ENCODE data around the gene CIAO3.

CIAO3 gene

DNA sequence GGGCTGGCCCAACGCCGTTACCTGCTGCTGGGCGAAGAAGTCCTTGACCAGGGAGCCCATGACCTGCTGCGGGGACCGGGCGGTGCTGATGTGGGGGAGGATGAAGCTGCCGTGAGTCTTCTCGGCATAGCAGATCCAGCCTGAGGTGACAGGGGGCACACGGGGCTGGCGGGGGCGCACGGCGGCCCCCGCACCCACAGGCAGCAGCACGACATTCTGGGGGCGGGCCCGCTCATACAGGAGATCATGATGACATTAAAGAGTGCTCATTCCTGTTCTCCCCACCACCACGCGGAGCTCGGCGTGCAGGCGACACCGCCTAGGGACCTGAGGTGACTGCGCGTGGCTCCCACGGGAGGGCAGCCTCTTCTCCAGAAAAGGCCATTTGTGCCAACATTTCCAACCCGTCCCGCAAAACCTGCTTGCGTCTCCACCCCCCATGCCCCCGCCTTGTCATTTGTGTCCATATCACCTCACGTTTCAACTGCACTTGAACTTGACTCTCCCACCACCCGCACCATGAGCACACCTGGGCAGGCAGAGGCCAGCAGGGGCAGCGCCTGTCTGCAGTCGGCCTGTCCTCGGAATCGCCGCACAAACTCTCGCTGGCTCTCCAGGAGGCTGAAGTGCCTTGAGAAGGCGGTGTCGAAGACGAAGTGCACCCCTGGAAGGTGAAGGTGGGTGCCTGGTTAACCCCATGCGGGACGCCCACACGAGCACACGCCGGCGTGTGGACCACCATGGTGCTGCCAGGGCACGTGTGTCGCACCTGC lies 6.4 kb downstream of the CIAO3 start:
- no peak for DNase-seq

DNA sequence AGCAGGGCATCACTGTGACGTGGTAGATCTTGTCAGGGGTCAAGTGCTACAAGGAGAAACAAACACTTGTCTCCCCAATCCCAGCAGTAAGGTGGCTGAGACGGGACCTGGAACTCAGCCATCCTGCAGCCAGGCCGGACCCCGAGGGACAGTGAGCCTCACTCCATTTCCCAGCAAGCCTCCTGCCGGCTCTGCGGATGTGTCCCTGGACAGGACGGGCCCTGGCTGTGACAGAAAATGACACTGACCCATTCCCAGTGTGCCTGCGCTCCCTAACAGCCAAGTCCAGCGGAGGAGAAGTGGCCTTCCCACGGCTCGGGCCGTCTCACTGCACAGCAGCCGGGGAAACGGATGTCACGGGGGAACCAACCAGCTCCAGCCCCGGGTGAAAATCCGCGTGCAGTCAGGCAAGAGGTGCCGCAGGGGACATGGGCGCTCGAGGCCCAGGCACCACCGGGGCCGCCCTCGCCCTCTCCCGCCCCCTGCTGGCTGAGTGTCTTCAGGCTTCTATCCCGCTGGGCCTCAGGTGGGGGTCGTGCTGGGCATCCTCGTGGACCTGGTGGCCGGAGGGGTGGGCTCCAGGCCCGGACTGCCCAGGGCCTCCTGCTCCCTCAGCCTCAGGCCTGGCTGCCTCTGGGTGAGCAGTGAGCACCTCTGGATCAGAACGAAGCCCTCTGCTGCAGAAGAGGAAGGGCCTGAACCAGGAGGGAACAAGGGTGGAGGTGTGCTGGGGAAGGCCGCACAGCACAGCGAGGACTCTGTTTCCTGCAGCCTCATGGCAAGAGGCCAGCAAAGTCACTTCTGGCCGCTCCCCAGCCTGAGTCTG lies 7.2 kb downstream of the CIAO3 start:
- DNase-seq, result no peak

DNA sequence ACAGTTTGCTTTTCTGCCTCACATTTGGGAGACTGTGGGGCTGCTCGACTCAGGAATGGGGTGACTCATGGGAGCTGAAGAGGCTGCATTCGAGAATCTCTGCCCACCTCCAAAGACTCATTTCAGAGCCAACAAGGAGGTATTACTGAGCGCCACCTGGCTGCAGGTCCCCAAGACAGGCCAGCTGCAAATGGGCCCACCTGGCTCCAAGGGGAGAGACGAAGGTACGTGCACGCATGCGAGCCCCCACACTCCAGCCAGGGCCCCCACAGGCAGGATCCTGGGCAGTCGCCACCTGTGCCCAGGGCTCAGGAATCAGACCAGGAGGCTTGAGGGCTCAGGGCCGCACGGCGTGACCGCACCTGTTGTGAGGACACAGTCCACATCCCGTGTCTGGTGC lies 7.9 kb downstream of the CIAO3 start:
- no peak for DNase-seq

- DNase-seq, result no peak
Observed at GRCh38 chr16:732332-732731, 8.5 kb downstream of the CIAO3 start.

DNA sequence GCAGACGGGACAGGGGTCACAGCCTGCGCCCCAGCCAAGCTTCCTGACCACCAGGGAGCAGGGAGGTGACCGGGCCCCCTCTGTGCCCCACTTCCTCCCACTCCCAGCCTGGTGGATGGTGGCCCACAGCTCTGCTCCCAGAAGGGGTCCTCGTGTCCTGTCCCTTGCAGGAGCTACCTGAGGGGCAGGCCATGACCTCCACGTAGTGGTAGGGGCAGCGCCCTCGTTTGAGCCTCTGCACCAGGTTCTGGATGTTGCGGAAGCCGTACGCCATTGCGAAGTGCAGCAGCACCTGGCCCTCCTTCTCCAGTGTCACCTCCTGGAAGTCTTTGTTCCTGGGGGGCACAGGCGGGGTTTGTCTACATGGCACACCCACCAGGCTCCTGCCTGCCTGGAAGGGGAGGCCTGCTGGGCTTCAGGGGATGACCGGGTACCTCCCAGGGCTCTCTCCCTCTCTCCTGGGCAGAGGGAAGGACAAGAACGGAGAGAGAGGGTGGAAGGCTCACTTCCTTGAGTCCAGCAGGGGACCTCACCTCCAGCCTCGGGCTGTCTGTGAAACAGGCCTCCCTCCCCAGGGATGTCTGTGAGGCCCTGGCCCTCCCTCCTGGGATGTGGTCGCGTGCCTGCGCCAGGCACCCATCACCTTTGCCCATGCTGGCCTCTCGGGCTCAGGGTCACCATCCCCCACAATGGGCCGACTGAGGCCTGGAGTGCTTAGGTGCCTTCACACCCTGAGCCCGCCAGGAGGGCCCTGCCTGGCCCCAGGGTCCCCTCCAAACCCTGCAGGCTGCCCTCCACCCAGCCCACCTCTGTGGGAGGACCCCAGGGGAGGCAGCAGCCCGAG lies 9.9 kb downstream of the CIAO3 start:
- no peak for DNase-seq

GRCh38 chr16:729768-730665 lies 10.8 kb downstream of the CIAO3 start:
- no peak for DNase-seq

GRCh38 chr16:728890-729744 lies 11.7 kb downstream of the CIAO3 start:
- no peak for DNase-seq

GRCh38 chr16:728131-728889 lies 12.5 kb downstream of the CIAO3 start:
- DNase-seq, result peak; percentile 56 to 78

DNA sequence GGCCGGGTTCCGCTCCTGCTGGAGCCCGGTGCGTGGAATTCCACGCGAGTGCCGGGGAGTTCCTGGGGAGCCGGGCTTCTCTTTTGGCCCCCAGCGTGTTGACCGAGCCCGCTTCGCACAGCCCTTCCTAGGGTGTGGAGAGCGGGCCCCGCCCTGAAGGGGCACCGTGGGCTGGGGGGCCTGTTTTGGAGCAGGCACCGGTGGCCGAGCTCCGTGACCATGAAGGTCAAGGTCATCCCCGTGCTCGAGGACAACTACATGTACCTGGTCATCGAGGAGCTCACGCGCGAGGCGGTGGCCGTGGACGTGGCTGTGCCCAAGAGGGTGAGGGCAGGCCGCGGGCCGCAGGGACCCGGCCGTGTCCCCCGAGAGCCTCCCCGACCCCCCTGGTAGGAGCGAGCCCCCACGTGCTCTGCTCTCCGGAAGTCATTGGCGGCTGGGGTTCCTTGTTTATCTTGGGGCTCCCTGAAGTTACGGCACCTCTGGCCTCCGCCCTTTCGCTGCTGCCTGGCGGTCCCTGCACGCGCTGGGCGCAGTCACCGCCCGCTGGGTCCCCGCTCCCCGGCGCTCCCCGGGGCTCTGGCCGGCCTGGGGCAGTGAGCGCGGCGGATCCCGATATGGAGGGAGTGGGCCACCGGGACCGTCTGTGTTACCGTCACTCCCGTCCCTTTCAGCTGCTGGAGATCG lies 13.4 kb downstream of the CIAO3 start:
- DNase-seq, result no peak

- peak; percentile 42 to 76 for DNase-seq
Observed at GRCh38 chr16:726438-727290, 14.1 kb downstream of the CIAO3 start, which contains the start of the genes CCDC78 and HAGHL. Gene CCDC78, minus strand, starts transcription at chr16:726443. Its CDS starts 76 bp downstream, at chr16:726367. Gene HAGHL, plus strand, starts transcription at chr16:727106. Its CDS starts 404 bp downstream, at chr16:727510.

DNA sequence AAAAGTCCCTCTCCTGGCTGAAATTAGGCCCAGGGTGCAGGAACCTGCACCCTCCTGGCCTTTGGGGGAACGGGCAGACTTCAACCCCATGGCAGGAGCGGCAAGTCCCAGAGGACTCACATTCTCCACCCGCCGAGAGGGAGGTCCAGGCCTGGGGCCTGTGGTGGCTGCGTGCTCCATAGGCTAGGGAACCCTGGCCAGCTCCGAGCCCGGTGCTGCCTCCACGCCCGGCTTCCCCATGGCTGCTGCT lies 14.7 kb downstream of the CIAO3 start:
- no peak for DNase-seq

GRCh38 chr16:725463-726187 lies 15.2 kb downstream of the CIAO3 start:
- no peak for DNase-seq

GRCh38 chr16:725041-725376 lies 15.8 kb downstream of the CIAO3 start:
- no peak for DNase-seq

GRCh38 chr16:724188-725040 lies 16.4 kb downstream of the CIAO3 start:
- no peak for DNase-seq

- DNase-seq, result no peak
Observed at GRCh38 chr16:723695-724094, 17.1 kb downstream of the CIAO3 start.

DNA sequence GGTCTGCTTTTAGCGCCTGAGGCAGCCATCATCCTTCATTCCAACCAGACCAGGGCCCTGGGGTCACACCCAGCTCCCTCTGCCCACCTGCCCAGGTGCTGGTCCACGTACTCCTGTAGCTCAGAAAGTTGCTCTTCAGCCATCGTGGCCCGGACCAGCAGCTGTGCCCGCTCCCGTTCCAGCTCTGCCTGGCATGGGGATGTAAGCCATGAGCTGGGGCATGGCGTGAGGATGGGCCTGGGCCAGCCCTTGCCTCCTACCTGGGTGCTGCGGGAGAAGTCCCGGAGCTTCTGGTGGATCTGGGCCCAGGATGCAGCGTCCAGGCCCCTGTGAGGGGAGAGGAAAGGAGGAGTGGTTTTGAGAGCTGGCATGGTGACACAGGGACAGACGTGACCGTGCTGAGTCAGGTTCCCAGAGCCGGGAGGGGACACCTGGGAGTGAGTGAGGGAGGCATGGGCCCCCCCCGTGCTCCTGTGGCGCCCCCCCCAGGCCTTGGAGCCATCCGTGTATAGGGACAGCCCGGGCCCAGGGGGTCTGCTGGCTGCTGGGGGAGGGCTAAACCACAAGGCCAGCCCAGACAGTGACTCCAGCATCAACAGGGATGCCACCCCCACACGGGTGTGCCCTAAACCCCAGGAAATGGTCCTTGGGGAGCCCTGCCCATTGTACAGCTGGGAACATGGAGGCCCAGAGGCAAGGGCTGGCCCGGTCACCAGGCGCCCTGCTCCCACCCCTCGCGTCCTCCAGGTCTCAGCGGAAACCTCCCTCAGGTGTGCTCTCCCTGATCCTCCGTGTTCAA lies 17.8 kb downstream of the CIAO3 start:
- no peak for DNase-seq
